Coronary artery (tissue), 2 donors: ENCODE results near the gene NPC2.

Experiments
- DNase-seq: peaks from one replicate; pipeline ENCODE4 v3.0.0-alpha.2; 2017; ENCODE audit warnings: low spot score
- H3K27ac ChIP-seq, 2 donors: fragments of 200-600 bp; sonication (generic); one replicate each; pipeline ENCODE4 v1.5.1; 2016 to 2019
- H3K4me3 ChIP-seq: fragments of 200-600 bp; sonication (generic); 2 replicates; pipeline ENCODE4 v1.5.1; 2016; ENCODE audit warnings: mild to moderate bottlenecking, moderate library complexity
- CTCF ChIP-seq: fragments of 200-600 bp; sonication (generic); IDR thresholded peaks from one replicate; pipeline ENCODE4 v1.5.1; 2019; ENCODE audit warnings: antibody characterized with exemption

NPC2 gene

DNA sequence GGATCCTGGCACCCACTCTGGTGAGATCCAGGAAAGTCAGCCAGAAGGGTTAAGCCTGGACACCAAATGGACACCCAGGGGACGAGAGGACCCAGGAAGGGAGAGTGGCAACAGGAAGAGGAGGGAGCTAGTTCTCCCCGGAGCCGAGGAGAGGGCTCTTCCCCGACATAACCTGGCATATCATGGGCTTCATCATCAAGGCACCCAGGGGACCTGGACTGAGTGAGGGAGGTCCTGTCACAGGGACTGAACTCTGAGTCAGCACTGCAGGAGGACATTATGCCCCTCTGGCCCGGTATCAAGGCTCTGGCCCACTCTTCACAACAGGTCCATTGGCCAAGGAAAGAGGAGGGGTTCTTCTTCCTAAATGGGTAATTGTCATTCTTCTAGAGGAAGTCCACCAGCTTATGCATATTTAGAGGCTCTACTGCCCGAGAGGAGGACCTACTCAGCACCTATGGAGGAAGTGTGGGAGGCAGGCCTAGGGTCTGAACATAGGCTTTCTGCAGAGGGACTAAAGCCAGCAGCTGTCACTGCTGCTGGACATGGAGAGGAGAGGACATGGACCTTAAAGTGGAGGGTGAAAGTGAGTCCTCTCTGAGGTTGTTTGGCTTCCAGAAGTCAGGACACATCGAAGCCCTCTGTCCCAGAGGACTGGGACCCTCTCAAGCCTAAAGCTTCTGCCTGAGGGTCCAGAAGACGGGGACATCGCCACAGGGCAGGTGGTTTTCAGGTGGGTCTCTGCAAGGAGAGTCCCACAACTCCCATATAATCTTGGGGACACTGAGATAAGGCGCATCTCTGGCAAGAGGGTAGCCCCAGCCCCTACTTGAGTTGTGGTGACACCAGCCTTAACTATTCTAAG lies 19.1 kb upstream of the NPC2 start:
- no peak for TF ChIP-seq CTCF
- no peak for DNase-seq
- peak overlapping the region; percentile 73 to 78 for H3K27ac ChIP-seq
- H3K4me3 ChIP-seq = no peak overlapping the region

DNA sequence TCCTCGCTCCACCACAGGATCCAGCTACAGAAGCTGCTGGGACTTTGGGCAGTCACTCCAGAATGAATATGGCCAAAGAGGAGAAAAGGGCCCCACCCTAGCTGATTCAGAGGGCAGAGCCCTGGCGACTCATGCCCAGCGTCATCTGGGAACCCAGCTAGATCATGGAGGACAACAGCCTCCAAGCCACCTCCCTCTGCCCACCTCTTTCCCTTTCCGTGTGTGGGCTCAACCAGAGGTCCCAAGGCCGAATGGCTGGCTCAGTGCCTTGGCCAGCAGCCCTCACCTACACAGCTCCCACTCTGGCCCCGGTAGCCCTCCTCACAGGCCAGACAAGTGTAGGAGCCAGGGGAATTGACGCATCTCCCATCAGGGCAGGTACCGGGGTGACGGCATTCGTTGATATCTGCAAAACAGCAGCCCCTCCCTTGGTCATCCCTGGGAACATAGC lies 17.9 kb upstream of the NPC2 start:
- DNase-seq = no peak
- Histone ChIP-seq H3K27ac (peak overlapping the region; percentile 73 to 78), H3K4me3 (peak overlapping the region; percentile 17)
- no peak for TF ChIP-seq CTCF

DNA sequence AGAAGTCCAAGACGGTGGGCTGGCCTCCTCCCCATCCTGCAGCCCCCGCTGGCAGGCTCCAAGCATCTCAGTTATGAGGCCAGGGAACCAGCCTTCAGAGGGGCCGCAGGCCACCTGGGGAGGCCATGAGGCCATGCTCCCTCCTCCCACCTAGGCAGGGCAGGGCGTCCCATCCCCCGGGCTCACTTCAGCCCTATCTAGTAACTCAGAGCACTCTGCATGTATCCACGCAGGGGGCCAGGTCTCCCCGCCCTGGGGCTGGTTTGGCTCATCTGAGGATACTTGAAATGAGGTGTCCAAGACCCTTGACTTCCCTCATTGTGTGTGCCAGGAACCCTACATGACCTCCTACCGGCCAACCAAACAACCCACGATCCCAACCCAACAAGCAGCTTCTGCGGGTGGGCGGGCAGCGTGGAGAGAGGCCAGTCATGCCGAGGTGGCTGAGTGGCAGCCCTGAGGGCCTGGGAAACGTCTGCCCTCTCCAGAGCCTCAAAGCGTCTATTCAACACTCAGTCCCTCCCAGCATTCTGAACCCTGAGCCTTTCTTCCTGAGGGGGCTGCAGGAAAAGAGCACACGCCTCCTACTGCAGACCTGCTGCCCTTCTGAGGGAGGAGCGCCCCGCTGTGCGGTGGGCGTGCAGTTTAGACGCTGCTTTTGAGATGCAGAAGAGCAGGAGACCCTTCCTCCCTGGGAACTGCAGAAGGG lies 17.3 kb upstream of the NPC2 start:
- no peak for TF ChIP-seq CTCF
- H3K27ac ChIP-seq = peak overlapping the region; percentile 73 to 78
- no peak for DNase-seq
- no peak overlapping the region for H3K4me3 ChIP-seq

- Histone ChIP-seq H3K4me3 (no peak overlapping the region), H3K27ac (peak overlapping the region in 1 of 2 donors; percentile 78)
- peak; percentile 72 for DNase-seq
- no peak for TF ChIP-seq CTCF
Measured at GRCh38 chr14:74509587-74510222, 16.6 kb upstream of the NPC2 start.

- H3K27ac ChIP-seq = peak overlapping the region in 1 of 2 donors; percentile 78
- no peak overlapping the region for H3K4me3 ChIP-seq
- no peak for TF ChIP-seq CTCF
Measured at GRCh38 chr14:74508844-74509428, 15.8 kb upstream of the NPC2 start.

DNA sequence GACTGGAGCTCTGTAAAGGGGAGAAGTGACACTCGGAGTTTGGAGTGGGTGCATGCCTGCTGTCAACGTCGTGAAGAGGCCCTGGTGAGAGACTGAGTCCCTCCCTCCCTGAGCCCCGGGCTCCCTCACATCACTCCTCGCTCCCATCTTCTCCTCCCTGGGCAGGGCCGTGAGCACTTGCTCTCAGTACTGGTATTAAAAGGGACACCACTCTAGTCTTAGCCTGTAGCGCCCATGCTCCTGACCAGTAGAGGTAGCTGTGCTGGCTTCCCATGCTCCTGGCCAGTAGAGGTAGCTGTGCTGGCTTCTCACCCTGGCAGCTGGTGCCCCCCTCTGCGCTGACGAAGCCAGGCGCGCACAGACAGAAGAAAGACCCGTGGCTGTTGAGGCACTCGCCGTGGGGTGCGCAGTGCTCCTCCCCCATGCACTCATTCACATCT lies 15.2 kb upstream of the NPC2 start:
- DNase-seq = peak; percentile 65
- Histone ChIP-seq H3K27ac (peak overlapping the region in 1 of 2 donors; percentile 78), H3K4me3 (no peak overlapping the region)
- TF ChIP-seq CTCF = no peak

More at GRCh38 chr14:74508844-74509428, 15.8 kb upstream of the NPC2 start:
- DNase-seq = peak; percentile 65
